GM12878 (cell line): ENCODE results near the gene HSCB. TPM values are rescaled to one million over a fixed set of nuclear protein-coding genes. Genes with fewer than 3 reads are reported as not detected.

Experiments
- ATAC-seq: fragments of 200-7000 bp; cut with Tn5 transposase; 3 replicates; pipeline ENCODE4 v1.9.1; 2020; ENCODE audit warnings: mild to moderate bottlenecking, moderate library complexity
- BruUV-seq: library from RNA; stranded (reverse); fragments of 400-500 nt; replicated peaks from 2 replicates; lab custom pipeline; 2021; lab: Mats Ljungman, UMichigan
- CTCF ChIA-PET: fragments of 300-600 bp; sonication (Branson Sonifier 250); formaldehyde crosslinking; extraction: SDS; loops from one replicate; lab custom pipeline; 2021; ENCODE audit warnings: inconsistent platforms; lab: Yijun Ruan, JAX
- POLR2A ChIA-PET: fragments of 350-600 bp; formaldehyde crosslinking; extraction: SDS; loops from one replicate; lab custom pipeline; 2021; ENCODE audit warnings: inconsistent platforms; lab: Charles Lee
- RAD21 ChIA-PET: fragments of 300-600 bp; sonication (Branson Sonifier 250); formaldehyde crosslinking; loops from one replicate; lab custom pipeline; 2023; ENCODE audit warnings: antibody characterized with exemption; ENCODE audit not compliant: unreplicated experiment; lab: Charles Lee
- SMC1A ChIA-PET: fragments of 300-600 bp; sonication (Branson Sonifier 250); formaldehyde crosslinking; loops from one replicate; lab custom pipeline; 2023; ENCODE audit not compliant: unreplicated experiment, uncharacterized antibody; lab: Charles Lee
- DNase-seq: peaks from one replicate; pipeline ENCODE4 v3.0.0-alpha.2; 2011; ENCODE audit warnings: low read depth, low spot score
- FAIRE-seq: peaks from 3 replicates; lab custom pipeline; 2011; peaks lifted over from hg19 to GRCh38; lab: Jason Lieb, UNC
- H2AFZ ChIP-seq: 2 replicates; pipeline ENCODE4 v1.6.0; 2011; ENCODE audit warnings: low read depth, low read length, control low read depth; ENCODE audit not compliant: control insufficient read depth
- H3K27ac ChIP-seq: 2 replicates; pipeline ENCODE4 v1.5.1; 2011; ENCODE audit warnings: control low read depth; ENCODE audit not compliant: control insufficient read depth, insufficient read depth
- H3K27me3 ChIP-seq, 2 experiments: replicated peaks in 1 of 2; 2 replicates each; pipeline versions ENCODE4 v1.6.0 to v1.6.1; 2011; ENCODE audit warnings: low read length in 1 of 2; ENCODE audit not compliant: control insufficient read depth in 2 of 2, insufficient read depth in 2 of 2
- H3K36me3 ChIP-seq, 2 experiments: 2 replicates each; pipeline ENCODE4 v1.5.1; 2011; ENCODE audit warnings: low read length in 1 of 2; ENCODE audit not compliant: control insufficient read depth in 2 of 2, insufficient read depth in 2 of 2
- H3K4me1 ChIP-seq: 2 replicates; pipeline ENCODE4 v1.6.1; 2011; ENCODE audit warnings: mild to moderate bottlenecking, low read length, moderate library complexity, mixed read lengths; ENCODE audit not compliant: control insufficient read depth, insufficient read depth
- H3K4me2 ChIP-seq: 2 replicates; pipeline ENCODE4 v1.6.0; 2011; ENCODE audit warnings: control low read depth; ENCODE audit not compliant: control insufficient read depth, insufficient read depth
- H3K4me3 ChIP-seq: fragments of 200-600 bp; sonication (generic); 2 replicates; pipeline ENCODE4 v1.5.1; 2016
- H3K79me2 ChIP-seq: 2 replicates; pipeline ENCODE4 v1.6.0; 2011; ENCODE audit warnings: low read length; ENCODE audit not compliant: control insufficient read depth, insufficient read depth
- H3K9ac ChIP-seq: 2 replicates; pipeline ENCODE4 v1.8.0; 2011; ENCODE audit warnings: low read length, control low read depth, mixed read lengths; ENCODE audit not compliant: control insufficient read depth, insufficient read depth
- H3K9me3 ChIP-seq: replicated peaks from 3 replicates; pipeline ENCODE4 v1.5.1; 2011; ENCODE audit warnings: mild to moderate bottlenecking, low read length; ENCODE audit not compliant: control insufficient read depth, insufficient read depth
- H4K20me1 ChIP-seq: 2 replicates; pipeline ENCODE4 v1.6.0; 2011; ENCODE audit not compliant: control insufficient read depth, insufficient read depth
- IRF4 ChIP-seq: IDR thresholded peaks from 2 replicates; pipeline ENCODE4 v1.6.1; 2011; ENCODE audit warnings: low read depth, low read length
- MYC ChIP-seq: IDR thresholded peaks from 2 replicates; pipeline ENCODE4 v1.6.1; 2011; ENCODE audit warnings: mild to moderate bottlenecking, low read length, moderate library complexity, inconsistent platforms; ENCODE audit not compliant: insufficient read depth, insufficient replicate concordance, insufficient read length, severe bottlenecking
- NR2C1 ChIP-seq: fragments of 450-650 bp; IDR thresholded peaks from 2 replicates; pipeline ENCODE4 v1.6.1; 2017; ENCODE audit warnings: antibody characterized with exemption, mild to moderate bottlenecking, moderate library complexity
- SUPT20H ChIP-seq: IDR thresholded peaks from 2 replicates; pipeline ENCODE4 v1.6.1; 2011; ENCODE audit warnings: low read depth, mild to moderate bottlenecking, low read length, moderate library complexity, borderline replicate concordance; ENCODE audit not compliant: control insufficient read depth
- ZNF217 ChIP-seq: fragments of 450-650 bp; IDR thresholded peaks from 2 replicates; pipeline ENCODE4 v1.6.1; 2017; ENCODE audit warnings: antibody characterized with exemption, mild to moderate bottlenecking
- WGBS: methylation state at CpG from one replicate; pipeline ENCODE4 v1.1.6; 2016; ENCODE audit warnings: low lambda C conversion rate; ENCODE audit not compliant: insufficient replicate concordance, insufficient coverage; ENCODE audit errors: missing lambda C conversion rate; 5-methylcytosine and 5-hydroxymethylcytosine counted together
- in situ Hi-C: fragments of 300-500 bp; cut with MboI; formaldehyde crosslinking; loops from 9 replicates; pipeline ENCODE4 v1.14.3; 2018; ENCODE audit warnings: mixed read lengths
- intact Hi-C: fragments of 100-400 bp; cut with micrococcal nuclease; formaldehyde crosslinking; loops from one replicate; pipeline ENCODE4 v1.14.2; 2022; ENCODE audit not compliant: unreplicated experiment
- polyA plus RNA-seq, 11 experiments: library from polyadenylated mRNA; depleted of rRNA in 4 of 11; unstranded in 6 of 11; stranded (reverse) in 5 of 11; fragments of >200 nt; fragmentation: Nextera tagmentation in 4 of 11; fragmentation: Illumina TruSeq in 1 of 11; extraction: Ambion mirVana in 4 of 11; extraction: Trizol in 1 of 11; gene quantifications; 1 replicate in 1 of 11; 2 replicates in 10 of 11; pipeline versions ENCODE4 v1.2.1 to v1.2.3, GENCODE V29; 2011 to 2016; ENCODE audit warnings: inconsistent platforms in 2 of 11, missing spikeins in 2 of 11, low read depth in 1 of 11
- total RNA-seq, 4 experiments: library from RNA; depleted of rRNA in 3 of 4; stranded (reverse); fragments of >200 nt in 3 of 4; fragmentation: Illumina TruSeq in 1 of 4; extraction: Trizol in 1 of 4; gene quantifications; 2 replicates each; pipeline versions ENCODE4 v1.2.1 to v1.2.3, GENCODE V29; 2013 to 2021
- TF ChIP-seq, protein P1 (sequence below): IDR thresholded peaks from 2 replicates; pipeline ENCODE4 v1.6.1; 2012; ENCODE audit warnings: improper control_type of control experiment, low read depth, low read length; ENCODE audit not compliant: insufficient replicate concordance
- TF ChIP-seq, protein P2 (sequence below): fragments of 450-650 bp; IDR thresholded peaks from 2 replicates; pipeline ENCODE4 v1.6.1; 2017; ENCODE audit warnings: borderline replicate concordance
- TF ChIP-seq, protein P3 (sequence below): fragments of 450-650 bp; IDR thresholded peaks from 2 replicates; pipeline ENCODE4 v1.6.1; 2016; ENCODE audit warnings: mild to moderate bottlenecking, moderate library complexity, borderline replicate concordance

The HSCB gene
- total and polyA plus RNA-seq, 10 of the 15 experiments (the other 5 are each of a cell fraction or from before 2014, with no cell fraction given) = 10.6 to 28.4 (median 20.8) TPM

DNA sequence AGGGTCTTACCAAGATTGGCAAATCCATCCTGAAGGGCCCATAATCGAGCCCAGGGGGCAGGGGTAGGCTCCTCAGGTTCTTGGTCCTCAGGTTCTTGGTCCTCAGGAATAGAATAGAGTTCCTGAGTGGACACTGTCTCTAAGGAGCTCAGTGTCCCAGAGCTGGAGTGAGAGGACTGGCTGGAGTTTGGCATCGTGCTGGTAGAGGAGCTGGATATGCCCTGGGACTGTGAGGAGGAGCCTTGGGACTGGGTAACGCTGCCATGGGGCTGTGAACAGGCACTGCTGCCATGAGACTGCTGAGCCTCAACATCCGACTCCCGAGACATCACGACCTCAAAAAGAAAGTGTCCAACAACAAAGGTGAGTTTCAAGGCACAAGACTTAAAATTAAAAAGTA, 7.4 kb upstream of the HSCB start:
- 94% methylated on average over 6 of the region's 6 CpGs for WGBS
- H3K4me1 ChIP-seq = no peaks in the 10 kb centered on the region
- TF ChIP-seq, protein P1, sequence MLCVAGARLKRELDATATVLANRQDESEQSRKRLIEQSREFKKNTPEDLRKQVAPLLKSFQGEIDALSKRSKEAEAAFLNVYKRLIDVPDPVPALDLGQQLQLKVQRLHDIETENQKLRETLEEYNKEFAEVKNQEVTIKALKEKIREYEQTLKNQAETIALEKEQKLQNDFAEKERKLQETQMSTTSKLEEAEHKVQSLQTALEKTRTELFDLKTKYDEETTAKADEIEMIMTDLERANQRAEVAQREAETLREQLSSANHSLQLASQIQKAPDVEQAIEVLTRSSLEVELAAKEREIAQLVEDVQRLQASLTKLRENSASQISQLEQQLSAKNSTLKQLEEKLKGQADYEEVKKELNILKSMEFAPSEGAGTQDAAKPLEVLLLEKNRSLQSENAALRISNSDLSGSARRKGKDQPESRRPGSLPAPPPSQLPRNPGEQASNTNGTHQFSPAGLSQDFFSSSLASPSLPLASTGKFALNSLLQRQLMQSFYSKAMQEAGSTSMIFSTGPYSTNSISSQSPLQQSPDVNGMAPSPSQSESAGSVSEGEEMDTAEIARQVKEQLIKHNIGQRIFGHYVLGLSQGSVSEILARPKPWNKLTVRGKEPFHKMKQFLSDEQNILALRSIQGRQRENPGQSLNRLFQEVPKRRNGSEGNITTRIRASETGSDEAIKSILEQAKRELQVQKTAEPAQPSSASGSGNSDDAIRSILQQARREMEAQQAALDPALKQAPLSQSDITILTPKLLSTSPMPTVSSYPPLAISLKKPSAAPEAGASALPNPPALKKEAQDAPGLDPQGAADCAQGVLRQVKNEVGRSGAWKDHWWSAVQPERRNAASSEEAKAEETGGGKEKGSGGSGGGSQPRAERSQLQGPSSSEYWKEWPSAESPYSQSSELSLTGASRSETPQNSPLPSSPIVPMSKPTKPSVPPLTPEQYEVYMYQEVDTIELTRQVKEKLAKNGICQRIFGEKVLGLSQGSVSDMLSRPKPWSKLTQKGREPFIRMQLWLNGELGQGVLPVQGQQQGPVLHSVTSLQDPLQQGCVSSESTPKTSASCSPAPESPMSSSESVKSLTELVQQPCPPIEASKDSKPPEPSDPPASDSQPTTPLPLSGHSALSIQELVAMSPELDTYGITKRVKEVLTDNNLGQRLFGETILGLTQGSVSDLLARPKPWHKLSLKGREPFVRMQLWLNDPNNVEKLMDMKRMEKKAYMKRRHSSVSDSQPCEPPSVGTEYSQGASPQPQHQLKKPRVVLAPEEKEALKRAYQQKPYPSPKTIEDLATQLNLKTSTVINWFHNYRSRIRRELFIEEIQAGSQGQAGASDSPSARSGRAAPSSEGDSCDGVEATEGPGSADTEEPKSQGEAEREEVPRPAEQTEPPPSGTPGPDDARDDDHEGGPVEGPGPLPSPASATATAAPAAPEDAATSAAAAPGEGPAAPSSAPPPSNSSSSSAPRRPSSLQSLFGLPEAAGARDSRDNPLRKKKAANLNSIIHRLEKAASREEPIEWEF = no peak
- TF ChIP-seq, protein P2, sequence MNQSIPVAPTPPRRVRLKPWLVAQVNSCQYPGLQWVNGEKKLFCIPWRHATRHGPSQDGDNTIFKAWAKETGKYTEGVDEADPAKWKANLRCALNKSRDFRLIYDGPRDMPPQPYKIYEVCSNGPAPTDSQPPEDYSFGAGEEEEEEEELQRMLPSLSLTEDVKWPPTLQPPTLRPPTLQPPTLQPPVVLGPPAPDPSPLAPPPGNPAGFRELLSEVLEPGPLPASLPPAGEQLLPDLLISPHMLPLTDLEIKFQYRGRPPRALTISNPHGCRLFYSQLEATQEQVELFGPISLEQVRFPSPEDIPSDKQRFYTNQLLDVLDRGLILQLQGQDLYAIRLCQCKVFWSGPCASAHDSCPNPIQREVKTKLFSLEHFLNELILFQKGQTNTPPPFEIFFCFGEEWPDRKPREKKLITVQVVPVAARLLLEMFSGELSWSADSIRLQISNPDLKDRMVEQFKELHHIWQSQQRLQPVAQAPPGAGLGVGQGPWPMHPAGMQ = no peak
- no peak for TF ChIP-seq NR2C1
- no peak for TF ChIP-seq MYC
- TF ChIP-seq, protein P3, sequence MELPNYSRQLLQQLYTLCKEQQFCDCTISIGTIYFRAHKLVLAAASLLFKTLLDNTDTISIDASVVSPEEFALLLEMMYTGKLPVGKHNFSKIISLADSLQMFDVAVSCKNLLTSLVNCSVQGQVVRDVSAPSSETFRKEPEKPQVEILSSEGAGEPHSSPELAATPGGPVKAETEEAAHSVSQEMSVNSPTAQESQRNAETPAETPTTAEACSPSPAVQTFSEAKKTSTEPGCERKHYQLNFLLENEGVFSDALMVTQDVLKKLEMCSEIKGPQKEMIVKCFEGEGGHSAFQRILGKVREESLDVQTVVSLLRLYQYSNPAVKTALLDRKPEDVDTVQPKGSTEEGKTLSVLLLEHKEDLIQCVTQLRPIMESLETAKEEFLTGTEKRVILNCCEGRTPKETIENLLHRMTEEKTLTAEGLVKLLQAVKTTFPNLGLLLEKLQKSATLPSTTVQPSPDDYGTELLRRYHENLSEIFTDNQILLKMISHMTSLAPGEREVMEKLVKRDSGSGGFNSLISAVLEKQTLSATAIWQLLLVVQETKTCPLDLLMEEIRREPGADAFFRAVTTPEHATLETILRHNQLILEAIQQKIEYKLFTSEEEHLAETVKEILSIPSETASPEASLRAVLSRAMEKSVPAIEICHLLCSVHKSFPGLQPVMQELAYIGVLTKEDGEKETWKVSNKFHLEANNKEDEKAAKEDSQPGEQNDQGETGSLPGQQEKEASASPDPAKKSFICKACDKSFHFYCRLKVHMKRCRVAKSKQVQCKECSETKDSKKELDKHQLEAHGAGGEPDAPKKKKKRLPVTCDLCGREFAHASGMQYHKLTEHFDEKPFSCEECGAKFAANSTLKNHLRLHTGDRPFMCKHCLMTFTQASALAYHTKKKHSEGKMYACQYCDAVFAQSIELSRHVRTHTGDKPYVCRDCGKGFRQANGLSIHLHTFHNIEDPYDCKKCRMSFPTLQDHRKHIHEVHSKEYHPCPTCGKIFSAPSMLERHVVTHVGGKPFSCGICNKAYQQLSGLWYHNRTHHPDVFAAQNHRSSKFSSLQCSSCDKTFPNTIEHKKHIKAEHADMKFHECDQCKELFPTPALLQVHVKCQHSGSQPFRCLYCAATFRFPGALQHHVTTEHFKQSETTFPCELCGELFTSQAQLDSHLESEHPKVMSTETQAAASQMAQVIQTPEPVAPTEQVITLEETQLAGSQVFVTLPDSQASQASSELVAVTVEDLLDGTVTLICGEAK = no peak
- no peak for TF ChIP-seq ZNF217
- no peak for TF ChIP-seq IRF4
- TF ChIP-seq SUPT20H = no peak

More for the DNA sequence above, 7.4 kb upstream of the HSCB start:
- H3K9me3 ChIP-seq = no peaks in the 10 kb centered on the region
- FAIRE-seq (no peak), ATAC-seq (no peak), DNase-seq (no peak)
- no peak overlapping the region for H3K4me3 ChIP-seq
- H4K20me1 ChIP-seq = no peaks in the 10 kb centered on the region
- no peaks in the 10 kb centered on the region for H3K27me3 ChIP-seq
- intact Hi-C loops (no loop called here), in situ Hi-C loops (no loop called here)
- peaks cover 0 to 3% of the 10 kb centered on the region in 2 experiments; a peak in 1 of 4 replicates for H3K36me3 ChIP-seq
- ChIA-PET SMC1A (no interaction called here), RAD21 (no interaction called here), CTCF (interaction anchor here (0.6 to 0.7 kb wide), 2 partner anchors 92 to 105 kb away, joined by 3 to 5 read pairs; no protein-coding TSS in a partner anchor), POLR2A (interaction anchor here (0.7 kb wide), 1 partner anchor 100 kb away, joined by 4 read pairs; no protein-coding TSS in a partner anchor)
- no TSS peak for BruUV-seq
- no peaks in the 10 kb centered on the region; the same call in 1 of the 2 replicates for H3K79me2 ChIP-seq
- H3K27ac ChIP-seq = no peak overlapping the region
- no peak overlapping the region for H2AFZ ChIP-seq
- H3K9ac ChIP-seq = no peak overlapping the region
- H3K4me2 ChIP-seq = no peak overlapping the region
